Heart left ventricle (tissue), 13 donors: Measurements from ENCODE around the gene MED12L.

Experiments used
- CTCF ChIP-seq, 12 donors: fragments of 200-600 bp; sonication (generic) in 4 of 12; IDR thresholded peaks; one replicate each; pipeline versions ENCODE4 v1.5.0 to v1.8.0; 2018 to 2022; ENCODE audit warnings: antibody characterized with exemption in 12 of 12, mild to moderate bottlenecking in 5 of 12
- POLR2A ChIP-seq, 2 donors: fragments of 450-650 bp; IDR thresholded peaks; one replicate each; pipeline ENCODE4 v1.6.1; 2017; ENCODE audit warnings: antibody characterized with exemption in 2 of 2, mild to moderate bottlenecking in 2 of 2, moderate library complexity in 2 of 2
- donor health status: ischemic (EF 13 %, LVEDD 7.1; RV severe dilation, severe dysfunction).
- donor health status: DM: no; HTN: yes; CAD: no.
- donor health status: DM: no; HTN: no; CAD: no.
- donor health status: ischemic (EF 25% LVEDD 6.9; RV normal size, moderate dysfunction).
- donor health status: ischemic (EF 25% LVEDD 5.7; RV mildly dilated, moderate dysfunction).
- donor health status: ischemic (EF 35%, LVEDD 5.7; RV mildly dilated, moderate dysfunction).
- donor health status: nonischemic (EF 11% LVEDD 7.7; RV severe dilation, severe dysfunction).
- donor health status: DM: yes; HTN: yes; CAD: no.
- donor health status: PGD.
- donor health status: ischemic (EF 29% LVEDD 5.4; RV normal size, mild dysfunction).
- donor health status: nonischemic (EF 23%, LVEDD 6.1; RV moderate dilation, normal function).

- TF ChIP-seq CTCF (IDR thresholded peaks at IDR 0.05) = peak; percentile 80 to 94 (median 88)
- no peak for TF ChIP-seq POLR2A (IDR thresholded peaks at IDR 0.05)
Observed at GRCh38 chr3:151146071-151146730, 60.7 kb downstream of the MED12L start.
